Measurements from ENCODE around the gene ELAC2.
"Not testable (repeated sequence)": the region's sequence is repeated elsewhere in the genome, so short reads cannot be mapped to it uniquely, and the experiment has no call there.

ELAC2 gene

DNA sequence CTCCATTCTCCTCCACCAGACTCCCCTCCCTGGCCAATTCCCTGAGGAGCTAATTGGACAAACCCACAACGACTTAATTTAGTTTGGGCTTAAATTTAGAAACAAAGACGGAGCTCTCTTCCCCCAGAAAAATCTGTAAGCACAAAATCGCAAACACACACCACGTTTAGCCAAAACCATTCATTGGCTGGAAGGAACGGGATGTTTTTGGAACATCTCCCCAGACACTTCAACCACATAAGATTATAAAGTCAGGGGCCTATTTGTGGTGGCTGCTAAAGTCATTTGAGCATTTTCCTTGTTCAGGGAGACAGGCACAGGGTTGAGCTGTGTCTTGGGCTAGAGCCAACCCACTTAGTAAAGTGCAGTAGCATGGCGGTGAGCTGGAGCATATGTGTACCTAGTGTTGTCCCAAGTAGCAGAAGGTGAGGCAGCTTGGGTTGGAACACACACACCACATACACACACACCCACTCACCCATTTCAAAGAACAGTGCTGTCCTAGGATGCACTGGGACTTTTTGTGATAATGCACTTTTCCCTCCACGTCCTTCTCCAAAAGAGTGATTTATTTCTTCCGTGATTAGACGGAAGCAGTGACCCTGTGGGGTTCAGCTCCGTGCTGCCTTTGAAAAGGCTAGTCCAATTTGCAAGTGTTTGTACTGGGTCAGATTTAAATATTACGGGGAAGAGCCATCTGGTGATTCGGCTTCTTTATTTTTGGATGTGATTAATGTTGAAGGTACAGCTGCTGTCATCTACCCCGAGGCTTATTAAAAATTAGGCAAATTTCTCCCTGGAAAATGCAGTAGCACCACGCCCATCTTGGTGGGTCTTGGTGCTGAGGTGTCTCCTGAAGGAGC is 32.2 kb downstream of the ELAC2 start:
- no peak for DNase-seq

- DNase-seq = no peak
Measured at GRCh38 chr17:12983991-12984884, 33.6 kb downstream of the ELAC2 start.

DNA sequence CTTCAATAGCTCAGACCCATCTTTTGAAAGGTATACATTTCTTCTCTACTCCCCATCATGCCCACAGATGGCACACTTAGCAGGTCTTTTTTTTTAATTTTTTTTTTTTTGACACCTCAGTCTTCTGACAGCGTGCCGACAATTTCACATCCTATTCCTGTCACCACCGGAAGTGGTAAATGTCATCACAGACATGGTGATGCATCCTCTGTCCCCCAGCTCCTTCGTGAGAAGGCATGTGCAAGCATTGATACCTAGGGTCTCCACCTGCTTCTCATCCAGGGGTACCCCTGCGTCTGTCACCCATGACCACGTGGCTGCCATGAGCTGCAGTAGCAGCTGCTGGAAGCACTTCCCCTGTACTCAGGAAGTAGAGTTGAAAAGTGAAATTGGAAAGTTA is 35.6 kb downstream of the ELAC2 start:
- DNase-seq = no peak

- DNase-seq = no peak
Measured at GRCh38 chr17:12979826-12980500, 37.9 kb downstream of the ELAC2 start.

GRCh38 chr17:12979246-12979645 is 38.6 kb downstream of the ELAC2 start:
- no peak for DNase-seq

DNA sequence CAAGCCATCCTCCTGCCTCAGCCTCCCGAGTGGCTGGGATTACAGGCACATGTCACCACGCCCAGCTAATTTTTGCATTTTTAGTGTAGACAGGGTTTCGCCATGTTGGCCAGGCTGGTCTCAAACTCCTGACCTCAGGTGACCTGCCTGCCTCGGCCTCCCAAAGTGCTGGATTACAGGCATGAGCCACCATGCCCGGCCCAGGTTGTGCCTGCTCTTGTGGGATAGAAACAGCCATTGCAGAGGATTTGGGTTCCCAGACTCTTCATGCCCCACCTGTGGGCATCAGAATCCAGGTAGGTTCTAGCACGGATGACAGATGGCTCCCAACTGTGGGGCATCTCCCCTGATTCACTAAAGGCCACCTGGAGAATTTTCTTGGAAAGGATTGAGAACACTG is 39.0 kb downstream of the ELAC2 start:
- not testable (repeated sequence) for DNase-seq

DNA sequence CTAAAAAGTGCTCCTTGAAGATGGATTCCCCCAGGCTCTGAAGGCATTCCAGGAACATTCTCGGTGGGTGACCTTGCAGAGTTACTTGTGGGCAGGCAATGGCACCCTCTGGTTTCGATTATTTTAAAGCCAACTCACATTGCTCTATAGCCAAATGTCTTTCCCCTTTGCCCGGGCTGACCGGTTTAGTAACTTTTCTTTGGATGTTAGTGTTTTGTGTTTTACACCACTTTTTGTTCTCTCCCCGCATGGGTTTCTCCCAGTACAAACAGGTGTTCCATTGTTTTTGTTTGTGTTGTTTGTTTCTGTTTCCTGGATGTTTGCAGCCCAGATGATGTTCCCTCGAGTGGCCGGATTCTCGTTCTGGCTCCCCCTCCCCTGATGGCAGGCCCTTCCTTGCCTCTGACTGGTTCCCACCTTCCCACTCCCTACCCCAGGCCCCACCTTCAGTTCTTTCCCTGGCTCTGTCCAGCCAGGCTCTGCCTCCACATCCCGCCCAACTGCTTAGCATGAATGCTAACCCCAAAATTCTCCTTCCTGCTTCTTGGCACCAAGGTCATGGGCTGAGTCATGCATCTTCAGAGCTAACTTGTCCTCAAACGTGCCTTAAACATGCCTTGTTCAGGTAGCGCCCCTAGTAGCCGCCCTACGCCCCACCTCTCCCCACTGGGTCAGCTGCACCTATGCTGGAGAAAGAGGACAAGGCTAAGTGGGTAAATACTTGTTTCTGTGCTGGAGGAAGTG is 40.6 kb downstream of the ELAC2 start:
- DNase-seq = no peak

- DNase-seq = no peak
Measured at GRCh38 chr17:12974005-12974531, 43.8 kb downstream of the ELAC2 start.

DNA sequence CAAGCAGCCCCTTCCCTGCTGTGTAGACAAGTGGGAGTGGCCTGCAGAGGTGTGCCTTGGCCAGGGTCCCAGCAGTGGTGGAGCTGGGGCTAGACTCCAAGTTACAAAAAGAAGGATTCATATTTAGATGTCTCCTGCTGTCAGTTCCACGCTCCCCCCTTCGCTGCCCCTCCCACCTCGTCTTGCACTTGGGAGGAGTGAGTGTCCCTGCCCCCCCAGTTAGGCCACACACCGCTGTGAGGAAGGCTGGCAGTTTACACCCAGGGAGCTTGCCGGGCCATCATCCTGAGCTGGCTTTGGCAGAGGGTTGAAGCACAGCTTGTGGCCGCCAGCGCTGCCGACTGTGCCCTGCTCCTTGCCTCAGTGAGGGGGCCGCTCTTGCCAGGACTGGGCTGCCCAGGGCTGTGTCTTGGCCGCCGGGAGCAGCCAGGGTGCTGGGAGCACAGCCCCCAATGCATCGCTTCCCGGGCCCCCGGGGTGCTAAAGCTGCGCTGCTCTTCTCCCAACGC is 44.3 kb downstream of the ELAC2 start:
- DNase-seq = no peak

DNA sequence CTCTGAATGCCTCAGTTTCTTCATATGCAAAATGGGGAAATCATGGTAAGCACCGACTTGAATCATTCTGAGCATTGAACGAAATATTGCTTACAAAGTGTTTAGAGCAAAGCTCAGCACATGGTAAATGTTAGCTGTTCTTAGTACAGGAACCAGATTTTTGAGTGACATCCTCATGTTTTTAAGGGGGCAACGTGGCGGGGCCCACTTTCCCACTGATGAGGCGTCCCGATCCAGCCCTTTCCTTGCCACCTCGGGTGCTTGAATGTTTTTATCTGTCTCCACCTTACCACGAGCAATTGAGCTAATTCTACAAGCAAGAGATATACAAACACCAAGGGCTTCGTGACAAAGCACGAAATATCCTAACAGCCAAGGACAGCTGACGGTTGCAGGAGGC is 49.9 kb downstream of the ELAC2 start:
- DNase-seq = no peak

GRCh38 chr17:12966413-12966812 is 51.4 kb downstream of the ELAC2 start:
- DNase-seq = no peak

DNA sequence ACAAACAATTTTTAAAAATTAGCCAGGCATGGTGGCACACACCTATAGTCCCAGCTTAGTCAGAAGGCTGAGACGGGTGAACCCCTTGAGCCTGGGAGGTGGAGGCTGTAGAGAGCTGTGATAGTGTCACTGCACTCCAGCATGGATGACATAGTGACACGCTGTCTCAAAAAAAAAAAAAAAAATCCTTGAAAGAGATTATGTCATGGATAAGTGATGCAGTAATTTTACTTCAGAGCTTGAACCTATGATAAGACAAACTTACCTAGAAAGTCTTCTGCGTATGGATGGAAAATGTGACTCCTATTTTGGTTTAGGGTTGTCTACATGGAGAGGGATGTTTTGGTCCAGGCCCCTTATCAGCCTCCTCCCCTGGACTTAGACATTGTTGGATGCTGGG is 51.8 kb downstream of the ELAC2 start:
- no peak for DNase-seq

GRCh38 chr17:12964840-12965239 is 53.0 kb downstream of the ELAC2 start:
- no peak for DNase-seq

DNA sequence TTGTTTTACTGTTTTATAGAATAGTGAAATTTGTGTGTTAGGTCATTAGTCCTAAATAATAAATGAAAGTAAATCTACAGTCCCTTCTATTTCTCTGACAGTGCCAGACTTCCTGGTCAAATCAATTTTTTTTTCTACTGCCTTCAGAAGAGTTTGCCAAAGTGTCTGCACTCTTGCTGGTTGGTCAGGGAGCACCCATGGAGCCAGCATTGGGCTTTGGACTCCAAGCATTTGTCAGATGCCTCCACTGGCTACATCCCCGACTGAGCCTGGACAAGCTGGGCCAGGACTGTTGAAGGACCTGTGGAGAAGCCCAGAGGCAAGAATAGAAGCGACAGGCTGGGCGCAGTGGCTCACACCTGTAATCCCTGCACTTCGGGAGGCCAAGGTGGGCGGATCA is 53.7 kb downstream of the ELAC2 start:
- DNase-seq = no peak

- no peak for DNase-seq
Measured at GRCh38 chr17:12963505-12963904, 54.3 kb downstream of the ELAC2 start.

DNA sequence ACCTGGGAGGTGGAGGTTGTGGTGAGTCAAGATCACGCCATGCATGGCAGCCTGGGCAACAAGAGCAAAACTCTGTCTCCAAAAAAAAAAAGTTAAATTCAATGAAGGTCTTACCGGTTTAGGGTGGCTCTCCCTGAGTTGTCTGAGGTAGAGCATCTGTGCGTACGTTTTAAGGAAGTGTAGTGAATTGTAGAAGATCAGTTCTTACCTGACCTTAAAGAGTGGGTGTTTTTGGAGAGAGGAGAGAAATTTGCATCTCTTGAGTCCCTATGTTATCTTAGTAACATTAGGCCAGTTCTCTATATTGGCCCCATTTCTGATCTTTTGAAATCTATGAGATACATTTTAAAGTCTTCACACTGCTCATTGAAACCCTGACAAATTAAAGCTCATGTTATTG is 56.2 kb downstream of the ELAC2 start:
- DNase-seq = no peak

DNA sequence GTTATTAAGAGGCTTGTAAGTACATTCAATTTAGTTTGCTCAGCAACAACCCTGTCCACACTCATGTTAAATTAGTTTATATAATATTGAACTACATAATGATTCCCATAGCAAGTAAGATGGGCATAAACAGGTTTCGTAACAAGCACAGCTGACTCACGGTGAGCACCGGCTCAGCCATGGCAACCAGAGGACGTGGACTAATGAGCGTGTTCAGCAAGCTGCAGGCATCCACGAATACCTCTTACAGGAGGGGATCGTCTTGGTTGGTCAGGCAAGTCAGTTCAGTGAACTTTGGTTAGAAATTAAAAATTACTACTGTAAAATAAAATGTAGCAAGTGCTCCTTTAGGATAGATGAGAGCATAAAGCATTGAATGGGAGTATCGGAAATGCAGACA is 58.4 kb downstream of the ELAC2 start:
- no peak for DNase-seq

DNA sequence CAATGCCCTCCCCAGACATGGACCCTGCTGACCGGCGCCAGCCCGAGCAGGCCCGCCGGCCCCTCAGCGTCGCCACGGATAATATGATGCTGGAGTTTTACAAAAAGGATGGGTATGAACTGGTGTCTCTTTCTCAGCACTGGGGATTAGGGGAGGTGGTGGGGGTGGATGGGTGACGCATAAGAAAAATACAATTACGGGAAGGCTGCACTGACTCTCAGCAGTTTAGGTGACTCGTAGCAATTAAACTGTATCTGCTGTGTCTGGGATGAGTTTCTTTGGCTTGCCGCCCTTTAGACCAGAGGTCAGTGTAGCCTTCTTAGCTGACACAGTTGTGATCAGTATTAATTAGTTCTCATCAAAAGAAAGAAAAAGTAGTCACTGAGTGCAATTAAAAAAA is 59.0 kb downstream of the ELAC2 start:
- no peak for DNase-seq

- DNase-seq = no peak
Measured at GRCh38 chr17:12955521-12955920, 62.3 kb downstream of the ELAC2 start.

DNA sequence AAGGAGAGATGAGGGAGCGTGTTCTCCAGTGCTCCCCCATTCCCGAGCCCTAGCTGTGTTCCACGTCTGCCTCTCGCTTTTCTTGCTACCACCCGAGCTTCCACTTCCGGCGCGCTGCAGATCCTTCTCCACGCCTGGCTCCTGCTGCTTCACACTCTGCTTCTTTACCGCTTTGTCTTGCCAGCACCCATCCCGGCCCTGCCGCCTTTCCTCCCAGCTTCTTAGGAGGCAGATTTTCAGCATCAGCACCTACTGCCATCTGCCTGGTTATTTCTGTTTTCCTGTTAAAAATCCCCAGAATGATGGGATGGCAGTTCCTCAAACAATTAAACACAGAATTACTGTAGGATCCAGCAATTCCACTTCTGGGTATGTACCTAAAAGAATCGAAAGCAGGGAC is 64.7 kb downstream of the ELAC2 start:
- no peak for DNase-seq

DNA sequence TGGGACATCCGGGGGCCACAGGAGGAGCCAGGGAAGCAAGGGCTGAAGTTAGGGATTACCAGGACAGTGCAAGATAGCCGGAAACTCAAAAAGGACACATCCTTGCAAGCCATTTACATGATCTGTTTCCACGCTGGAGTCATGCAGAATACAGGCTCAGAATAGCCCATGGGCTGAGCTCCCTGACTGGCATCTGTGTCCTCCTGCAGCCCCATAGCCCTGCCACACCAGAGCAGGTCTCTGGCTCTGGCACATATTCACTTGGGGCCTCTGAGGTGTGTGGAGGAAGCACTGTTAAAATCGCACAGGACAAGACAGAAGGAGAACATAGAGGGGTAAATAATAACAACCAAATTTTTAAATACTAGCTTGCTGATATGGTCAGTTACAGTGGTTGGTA is 65.8 kb downstream of the ELAC2 start:
- DNase-seq = no peak

DNA sequence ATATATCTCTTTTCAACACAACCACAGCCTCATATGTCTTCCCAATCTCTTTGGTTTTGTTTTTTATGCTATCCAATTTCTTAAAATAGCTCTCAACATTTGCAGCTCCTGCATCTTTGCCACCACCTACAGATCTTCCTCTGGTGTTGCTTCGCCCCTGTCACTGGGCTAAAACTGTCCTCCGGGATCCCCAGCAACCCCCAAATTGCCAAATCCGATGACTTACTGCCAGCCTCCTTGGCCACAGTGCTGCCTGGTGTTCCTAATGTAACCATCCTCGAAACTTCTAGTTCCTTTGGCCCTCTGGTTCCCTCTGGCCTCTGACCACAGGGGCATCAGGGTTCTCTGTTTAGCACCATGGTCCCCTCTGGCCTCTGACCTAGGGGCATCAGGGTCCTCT is 70.8 kb downstream of the ELAC2 start:
- no peak for DNase-seq
